OCI-LY3 (cell line): ENCODE data around the gene SULT2B1.

Source experiments
- H2AFZ ChIP-seq: fragments of 200-600, 300-600 bp; shearing (Covaris generic); 2 replicates; pipeline ENCODE4 v1.6.0; 2014; ENCODE audit warnings: antibody characterized with exemption, low read depth, low read length
- H3K27ac ChIP-seq: fragments of 200-600, 300-600 bp; sonication (generic); 2 replicates; pipeline ENCODE4 v1.5.1; 2014; ENCODE audit warnings: mild to moderate bottlenecking, low read length, moderate library complexity, mixed read lengths
- H3K27me3 ChIP-seq: fragments of 200-600, 300-600 bp; sonication (generic); 2 replicates; pipeline ENCODE4 v1.6.1; 2014; ENCODE audit warnings: low read depth, low read length, mixed read lengths
- H3K36me3 ChIP-seq: fragments of 200-600, 300-600 bp; sonication (generic); replicated peaks from 2 replicates; pipeline ENCODE3; 2014; ENCODE audit warnings: low read depth, low read length, mixed read lengths
- H3K4me1 ChIP-seq: fragments of 300-600, 200-600 bp; sonication (generic); 2 replicates; pipeline ENCODE4 v1.6.1; 2014; ENCODE audit warnings: low read length, mixed read lengths
- H3K4me2 ChIP-seq: fragments of 200-600, 300-600 bp; sonication (generic); 2 replicates; pipeline ENCODE4 v1.6.1; 2014; ENCODE audit warnings: low read length, mixed read lengths
- H3K4me3 ChIP-seq: fragments of 300-600, 200-600 bp; sonication (generic); 2 replicates; pipeline ENCODE4 v1.5.1; 2014; ENCODE audit warnings: antibody characterized with exemption, mild to moderate bottlenecking, low read length, moderate library complexity
- H3K79me2 ChIP-seq: fragments of 300-600, 200-600 bp; shearing (Covaris generic); 2 replicates; pipeline ENCODE4 v1.6.1; 2014; ENCODE audit warnings: mild to moderate bottlenecking, low read length, mixed read lengths
- H3K9ac ChIP-seq: fragments of 300-600, 200-600 bp; shearing (Covaris generic); 2 replicates; pipeline ENCODE4 v1.6.0; 2014; ENCODE audit warnings: mild to moderate bottlenecking, low read length, moderate library complexity
- H3K9me3 ChIP-seq: fragments of 200-600, 300-600 bp; shearing (Covaris generic); 2 replicates; pipeline ENCODE4 v1.6.1; 2014; ENCODE audit warnings: low read length, mixed read lengths; ENCODE audit not compliant: insufficient read depth
- H4K20me1 ChIP-seq: fragments of 200-600, 300-600 bp; sonication (generic); 2 replicates; pipeline ENCODE4 v1.6.1; 2016; ENCODE audit warnings: low read length, mixed read lengths; ENCODE audit not compliant: insufficient read depth
- EZH2phosphoT487 ChIP-seq: fragments of 200-600 bp; shearing (Covaris generic); IDR thresholded peaks from 2 replicates; pipeline ENCODE4 v1.6.1; 2018; ENCODE audit warnings: antibody characterized with exemption, mixed run types, low read depth
- TF ChIP-seq, protein P1 (sequence below): fragments of 200-600, 300-600 bp; sonication (generic); IDR thresholded peaks from 2 replicates; pipeline ENCODE4 v1.5.1; 2014; ENCODE audit warnings: antibody characterized with exemption, low read length, low read depth

SULT2B1 gene

GRCh38 chr19:48561412-48561811 is 9.4 kb downstream of the SULT2B1 start:
- Histone ChIP-seq H3K79me2 (no peaks in the 10 kb centered on the region), H3K4me2 (no peak overlapping the region), H2AFZ (no peak overlapping the region), H3K27me3 (no peaks in the 10 kb centered on the region), H4K20me1 (no peaks in the 10 kb centered on the region), H3K9ac (no peak overlapping the region), H3K4me1 (no peaks in the 10 kb centered on the region), H3K27ac (no peak overlapping the region), H3K36me3 (no peaks in the 10 kb centered on the region), H3K4me3 (no peak overlapping the region), H3K9me3 (no peaks in the 10 kb centered on the region)
- TF ChIP-seq EZH2phosphoT487, result no peak
- TF ChIP-seq, protein P1, sequence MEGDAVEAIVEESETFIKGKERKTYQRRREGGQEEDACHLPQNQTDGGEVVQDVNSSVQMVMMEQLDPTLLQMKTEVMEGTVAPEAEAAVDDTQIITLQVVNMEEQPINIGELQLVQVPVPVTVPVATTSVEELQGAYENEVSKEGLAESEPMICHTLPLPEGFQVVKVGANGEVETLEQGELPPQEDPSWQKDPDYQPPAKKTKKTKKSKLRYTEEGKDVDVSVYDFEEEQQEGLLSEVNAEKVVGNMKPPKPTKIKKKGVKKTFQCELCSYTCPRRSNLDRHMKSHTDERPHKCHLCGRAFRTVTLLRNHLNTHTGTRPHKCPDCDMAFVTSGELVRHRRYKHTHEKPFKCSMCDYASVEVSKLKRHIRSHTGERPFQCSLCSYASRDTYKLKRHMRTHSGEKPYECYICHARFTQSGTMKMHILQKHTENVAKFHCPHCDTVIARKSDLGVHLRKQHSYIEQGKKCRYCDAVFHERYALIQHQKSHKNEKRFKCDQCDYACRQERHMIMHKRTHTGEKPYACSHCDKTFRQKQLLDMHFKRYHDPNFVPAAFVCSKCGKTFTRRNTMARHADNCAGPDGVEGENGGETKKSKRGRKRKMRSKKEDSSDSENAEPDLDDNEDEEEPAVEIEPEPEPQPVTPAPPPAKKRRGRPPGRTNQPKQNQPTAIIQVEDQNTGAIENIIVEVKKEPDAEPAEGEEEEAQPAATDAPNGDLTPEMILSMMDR, result no peak

DNA sequence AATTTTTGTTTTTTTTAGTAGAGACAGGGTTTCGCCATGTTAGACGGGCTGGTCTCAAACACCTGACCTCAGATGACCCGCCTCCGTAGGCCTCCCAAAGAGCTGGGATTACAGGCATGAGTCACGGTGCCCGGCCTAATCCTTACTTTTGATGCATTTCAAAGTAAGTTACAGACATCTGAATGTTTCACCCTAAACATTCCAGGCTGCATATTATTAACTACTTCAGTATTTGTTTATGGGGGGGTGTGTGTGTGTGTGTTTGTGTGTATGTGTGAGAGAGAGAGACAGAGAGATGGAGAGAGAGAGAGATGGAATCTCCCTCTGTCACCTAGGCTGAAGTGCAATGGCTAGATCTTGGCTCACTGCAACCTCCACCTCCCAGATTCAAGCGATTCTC is 13.1 kb downstream of the SULT2B1 start:
- Histone ChIP-seq H3K36me3 (no peaks in the 10 kb centered on the region), H3K27ac (no peak overlapping the region), H3K9me3 (no peaks in the 10 kb centered on the region), H3K4me2 (no peak overlapping the region), H4K20me1 (no peaks in the 10 kb centered on the region), H3K4me1 (no peaks in the 10 kb centered on the region), H3K4me3 (no peak overlapping the region), H2AFZ (no peak overlapping the region), H3K27me3 (peaks cover 7% of the 10 kb centered on the region), H3K79me2 (no peaks in the 10 kb centered on the region), H3K9ac (no peak overlapping the region)
- TF ChIP-seq, protein P1, result no peak
- TF ChIP-seq EZH2phosphoT487, result no peak

DNA sequence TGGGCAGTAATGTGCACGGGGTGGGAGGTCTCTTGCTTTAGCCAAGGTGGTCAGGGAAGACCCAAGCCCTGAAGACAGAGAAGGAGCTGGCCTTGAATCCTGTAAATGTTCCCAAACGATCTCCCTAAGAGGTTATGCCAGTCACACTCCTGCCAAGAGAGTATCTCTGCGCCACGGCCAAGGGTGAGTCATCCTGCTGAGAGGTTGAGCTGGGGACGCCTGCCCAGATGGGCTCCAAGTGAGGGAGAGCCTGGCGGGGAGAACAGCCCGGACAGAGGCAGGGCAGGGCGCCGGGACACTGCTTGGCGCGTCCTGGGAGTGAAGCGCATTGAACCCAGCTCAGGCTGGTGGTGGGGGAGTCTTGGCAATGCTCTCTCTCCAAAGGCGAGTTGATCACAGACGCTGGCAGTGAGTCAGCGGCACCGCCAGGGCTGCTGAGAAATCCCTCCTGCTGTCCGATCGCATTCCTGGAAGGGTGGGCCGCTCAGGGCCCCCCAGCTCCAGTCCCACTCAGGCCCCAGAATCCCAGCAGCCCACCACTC is 16.4 kb downstream of the SULT2B1 start:
- Histone ChIP-seq H3K27me3 (peaks cover 7% of the 10 kb centered on the region), H3K27ac (no peak overlapping the region)

GRCh38 chr19:48569814-48570213 is 17.8 kb downstream of the SULT2B1 start:
- H3K79me2 ChIP-seq, result no peaks in the 10 kb centered on the region
- H3K27ac ChIP-seq, result no peak overlapping the region
- H3K27me3 ChIP-seq, result peaks cover 7% of the 10 kb centered on the region
- H3K4me2 ChIP-seq, result no peak overlapping the region
- H3K36me3 ChIP-seq, result no peaks in the 10 kb centered on the region
- no peaks in the 10 kb centered on the region for H4K20me1 ChIP-seq
- no peaks in the 10 kb centered on the region for H3K9me3 ChIP-seq
- H3K9ac ChIP-seq, result no peak overlapping the region
- TF ChIP-seq, protein P1, result no peak
- TF ChIP-seq EZH2phosphoT487, result no peak
- no peak overlapping the region for H2AFZ ChIP-seq
- H3K4me1 ChIP-seq, result peaks cover 5% of the 10 kb centered on the region
- H3K4me3 ChIP-seq, result no peak overlapping the region

More for the DNA sequence above, 16.4 kb downstream of the SULT2B1 start:
- H3K9me3 ChIP-seq, result no peaks in the 10 kb centered on the region
- no peak overlapping the region for H3K9ac ChIP-seq
- no peak overlapping the region for H2AFZ ChIP-seq
- H3K4me2 ChIP-seq, result no peak overlapping the region
- no peaks in the 10 kb centered on the region for H3K4me1 ChIP-seq
- no peaks in the 10 kb centered on the region for H3K36me3 ChIP-seq
- no peak for TF ChIP-seq EZH2phosphoT487
- TF ChIP-seq, protein P1, result no peak
- no peak overlapping the region for H3K4me3 ChIP-seq
- no peaks in the 10 kb centered on the region for H4K20me1 ChIP-seq
- H3K79me2 ChIP-seq, result no peaks in the 10 kb centered on the region
